ENCODE results near the gene ZDHHC11B.

ZDHHC11B gene

DNA sequence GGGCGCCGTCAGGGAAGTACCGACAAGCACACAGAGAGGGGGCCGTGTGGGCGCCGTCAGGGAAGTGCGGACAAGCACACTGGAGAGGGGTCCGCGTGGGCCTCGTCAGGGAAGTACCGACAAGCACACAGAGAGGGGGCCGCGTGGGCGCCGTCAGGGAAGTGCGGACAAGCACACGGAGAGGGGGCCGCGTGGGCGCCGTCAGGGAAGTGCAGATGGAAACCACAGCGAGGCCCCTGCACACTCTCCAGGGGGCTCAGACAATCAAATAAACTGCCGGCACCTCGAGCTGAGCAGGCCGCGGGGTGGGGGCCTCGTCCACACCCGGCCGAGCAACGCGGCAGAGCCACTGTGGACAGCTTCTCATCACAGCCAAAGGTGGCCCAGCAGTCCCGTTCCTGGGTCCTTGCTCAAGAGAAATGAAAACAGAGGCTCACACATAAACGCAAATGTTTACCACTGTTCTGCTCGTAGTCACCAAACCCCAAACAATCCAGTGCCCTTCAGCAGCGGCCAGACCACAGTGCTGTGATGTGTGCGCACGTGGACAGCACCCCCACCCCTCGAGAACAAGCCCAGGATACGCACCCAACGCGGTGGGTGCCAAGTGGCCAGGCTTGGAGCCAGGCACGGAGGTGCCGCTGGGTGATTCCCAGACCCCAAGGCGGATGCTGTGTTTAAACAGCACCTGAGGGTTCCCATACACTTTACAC lies 116.1 kb downstream of the ZDHHC11B start:
- Histone ChIP-seq H3K4me1 (ENCODE audit: low read depth, poor library complexity, severe bottlenecking) (peaks cover 18% of the 10 kb centered on the region), H4K20me1 (ENCODE audit: insufficient read depth) (no peaks in the 10 kb centered on the region), H3K9ac (no peak overlapping the region), H3K27ac (no peak overlapping the region), H3K4me2 (no peak overlapping the region), H3K79me2 (ENCODE audit: insufficient read depth, low read depth) (no peaks in the 10 kb centered on the region), H3K27me3 (ENCODE audit: insufficient read depth, low read depth) (no peaks in the 10 kb centered on the region), H3K4me3 (IDR thresholded peaks at IDR 0.05; ENCODE audit: insufficient read depth, low read depth, low read length) (no peak overlapping the region), H2AFZ (ENCODE audit: low read depth) (no peak overlapping the region), H3K36me3 (ENCODE audit: insufficient read depth) (no peaks in the 10 kb centered on the region)
- TF ChIP-seq CTCF (conservative IDR thresholded peaks at IDR 0.05; ENCODE audit: low read depth, low read length) = no peak

DNA sequence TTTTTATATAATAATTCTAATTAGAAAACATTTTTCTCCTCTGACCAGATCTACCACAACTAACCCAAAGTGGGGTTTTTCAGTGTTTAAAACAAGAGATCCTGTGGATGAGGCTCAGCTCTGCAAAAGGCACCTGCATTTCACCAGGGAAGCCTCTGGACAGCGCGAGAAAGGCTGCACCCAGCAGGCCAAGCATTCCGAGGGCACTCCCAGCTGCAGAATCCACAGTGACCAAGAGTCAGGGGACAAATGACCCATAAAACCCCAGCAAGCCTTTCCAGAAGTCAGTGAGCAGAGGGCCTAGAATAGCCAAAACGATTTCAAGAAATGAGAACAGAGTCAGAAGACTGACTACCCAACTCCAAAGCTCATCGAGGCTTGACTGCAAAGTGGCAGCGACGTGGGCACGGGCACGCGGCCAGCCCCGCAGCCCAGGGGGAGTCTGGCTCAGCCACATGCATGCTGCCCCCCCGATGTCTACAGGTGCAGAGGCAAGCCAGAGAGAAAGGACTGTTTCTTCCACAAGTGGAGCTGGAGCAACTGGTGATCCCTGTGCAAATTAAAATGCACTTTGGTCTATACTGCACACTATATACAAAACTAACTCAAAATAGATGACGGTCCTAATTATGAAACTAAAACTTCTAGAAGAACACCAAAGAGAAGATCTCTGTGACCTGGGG lies 117.6 kb downstream of the ZDHHC11B start:
- Histone ChIP-seq H3K79me2 (ENCODE audit: insufficient read depth, low read depth) (no peaks in the 10 kb centered on the region), H3K4me1 (ENCODE audit: low read depth, poor library complexity, severe bottlenecking) (peaks cover 4% of the 10 kb centered on the region), H3K27me3 (ENCODE audit: insufficient read depth, low read depth) (no peaks in the 10 kb centered on the region), H3K9ac (no peak overlapping the region), H3K4me2 (no peak overlapping the region), H3K4me3 (IDR thresholded peaks at IDR 0.05; ENCODE audit: insufficient read depth, low read depth, low read length) (no peak overlapping the region), H2AFZ (ENCODE audit: low read depth) (no peak overlapping the region), H4K20me1 (ENCODE audit: insufficient read depth) (no peaks in the 10 kb centered on the region), H3K36me3 (ENCODE audit: insufficient read depth) (no peaks in the 10 kb centered on the region), H3K27ac (no peak overlapping the region)
- TF ChIP-seq CTCF (conservative IDR thresholded peaks at IDR 0.05; ENCODE audit: low read depth, low read length) = no peak

DNA sequence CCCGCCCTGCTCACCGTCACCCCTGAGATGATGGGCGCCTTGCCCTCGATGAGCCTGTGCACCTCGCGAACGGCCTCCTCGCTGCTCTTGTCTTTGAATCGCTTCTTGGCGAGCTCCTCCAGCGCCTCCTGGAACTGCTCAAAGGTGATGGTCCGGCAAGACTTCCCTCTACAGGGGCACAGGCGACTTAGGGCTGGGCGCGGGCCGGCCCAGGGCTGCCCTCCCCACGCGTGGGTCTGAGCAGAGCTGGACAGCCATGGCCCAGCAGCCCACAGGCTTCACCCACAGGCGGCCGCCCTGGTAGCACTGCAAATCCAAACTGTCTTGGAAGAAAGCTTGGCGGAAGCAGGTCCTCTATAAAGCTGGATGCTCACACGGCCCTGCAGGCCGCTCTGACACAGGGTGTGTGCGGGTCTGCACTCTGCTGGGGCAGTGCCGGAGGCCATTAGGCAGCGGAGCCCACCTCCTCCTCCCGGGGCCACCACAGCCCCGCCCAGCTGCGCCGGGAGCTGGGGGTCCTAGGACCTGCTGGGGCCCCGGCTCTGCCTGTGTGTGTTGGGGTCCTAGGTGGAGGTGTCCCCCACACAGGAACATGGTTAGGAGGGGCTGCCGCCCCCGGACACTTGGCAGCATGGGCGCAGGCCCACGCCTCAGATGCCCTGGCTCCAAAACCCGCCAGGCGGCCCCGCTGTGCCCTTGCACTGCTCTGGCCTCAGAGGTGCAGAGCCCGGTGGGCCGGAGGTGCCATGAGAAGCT lies 118.4 kb downstream of the ZDHHC11B start:
- H3K4me1 ChIP-seq (ENCODE audit: low read depth, poor library complexity, severe bottlenecking) = no peaks in the 10 kb centered on the region
- no peak for TF ChIP-seq CTCF (conservative IDR thresholded peaks at IDR 0.05; ENCODE audit: low read depth, low read length)
- no peaks in the 10 kb centered on the region for H3K27me3 ChIP-seq (ENCODE audit: insufficient read depth, low read depth)
- no peaks in the 10 kb centered on the region for H3K79me2 ChIP-seq (ENCODE audit: insufficient read depth, low read depth)
- no peak overlapping the region for H3K9ac ChIP-seq
- no peak overlapping the region for H3K4me2 ChIP-seq
- no peak overlapping the region for H3K4me3 ChIP-seq (IDR thresholded peaks at IDR 0.05; ENCODE audit: insufficient read depth, low read depth, low read length)
- H2AFZ ChIP-seq (ENCODE audit: low read depth) = no peak overlapping the region
- H4K20me1 ChIP-seq (ENCODE audit: insufficient read depth) = no peaks in the 10 kb centered on the region
- no peak overlapping the region for H3K27ac ChIP-seq
- no peaks in the 10 kb centered on the region for H3K36me3 ChIP-seq (ENCODE audit: insufficient read depth)

DNA sequence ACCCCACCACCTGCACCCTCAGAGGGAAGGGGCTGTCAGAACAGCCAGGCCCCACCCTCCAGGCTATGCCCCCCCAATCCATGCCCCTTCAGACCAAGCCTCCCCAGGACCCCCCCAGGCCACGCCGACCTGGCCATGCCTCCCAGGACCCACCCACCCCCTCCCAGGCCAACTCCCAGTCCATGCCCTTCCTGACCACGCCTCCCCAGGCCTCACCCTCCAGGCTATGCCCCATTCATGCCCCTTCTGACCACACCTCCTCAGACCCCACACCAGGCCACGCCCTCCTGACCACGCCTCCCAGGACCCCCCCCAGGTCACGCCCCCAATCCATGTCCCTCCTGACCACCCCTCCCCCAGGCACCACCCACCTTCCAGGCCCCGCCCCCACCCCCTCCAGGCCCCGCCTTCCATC lies 119.0 kb downstream of the ZDHHC11B start:
- H3K36me3 ChIP-seq (ENCODE audit: insufficient read depth) = no peaks in the 10 kb centered on the region
- H3K4me1 ChIP-seq (ENCODE audit: low read depth, poor library complexity, severe bottlenecking) = no peaks in the 10 kb centered on the region

More for the DNA sequence above, 119.0 kb downstream of the ZDHHC11B start:
- Histone ChIP-seq H2AFZ (ENCODE audit: low read depth) (no peak overlapping the region), H3K27ac (no peak overlapping the region), H3K4me2 (no peak overlapping the region), H3K79me2 (ENCODE audit: insufficient read depth, low read depth) (no peaks in the 10 kb centered on the region), H3K4me3 (IDR thresholded peaks at IDR 0.05; ENCODE audit: insufficient read depth, low read depth, low read length) (no peak overlapping the region), H4K20me1 (ENCODE audit: insufficient read depth) (no peaks in the 10 kb centered on the region), H3K9ac (no peak overlapping the region), H3K27me3 (ENCODE audit: insufficient read depth, low read depth) (no peaks in the 10 kb centered on the region)
- TF ChIP-seq CTCF (conservative IDR thresholded peaks at IDR 0.05; ENCODE audit: low read depth, low read length) = no peak

All from KMS-11 (cell line).